ENCODE measurements around the gene MMD2. TPM values are rescaled to one million over a fixed set of nuclear protein-coding genes. Genes with fewer than 3 reads are reported as not detected.
A peak's percentile ranks its signal among the peaks of the same experiment; 100 is the strongest.

Gene MMD2
- polyA plus RNA-seq, 2 of the 4 experiments (the other 2 are of a cell fraction) = not detected

- H3K4me2 ChIP-seq = peak within 1 kb of the TSS; percentile 99
- FAIRE-seq (no peak), ATAC-seq (peak; percentile 91 to 96), DNase-seq (ENCODE audit: low read depth in 1 of 2, low spot score in 1 of 2) (peak; percentile 90 to 95)
- CTCF ChIA-PET = interaction anchor here (0.6 to 4.1 kb wide), 47 partner anchors 10 to 845 kb away, joined by 3 to 39 read pairs (median 4); no protein-coding TSS in a partner anchor
- H3K27ac ChIP-seq = peak within 1 kb of the TSS; percentile 63 to 87
- peak within 1 kb of the TSS; percentile 71 for H3K4me3 ChIP-seq
- H3K4me1 ChIP-seq = 0 out of 3 replicates have a peak, but pooled peaks cover 4% of the 10 kb centered on the region
- POLR2A ChIA-PET = interaction anchor here (0.6 kb wide), 1 partner anchor 108 kb away, joined by 3 read pairs; the partner anchor contains the start of gene AP5Z1
- no peaks in the 10 kb centered on the region for H3K9me3 ChIP-seq
- TF ChIP-seq PHF8 (IDR thresholded peaks at IDR 0.05; ENCODE audit: borderline replicate concordance, low read depth) = peak; percentile 49; the same call in 1 of the 2 replicates
- TF ChIP-seq, protein P1, sequence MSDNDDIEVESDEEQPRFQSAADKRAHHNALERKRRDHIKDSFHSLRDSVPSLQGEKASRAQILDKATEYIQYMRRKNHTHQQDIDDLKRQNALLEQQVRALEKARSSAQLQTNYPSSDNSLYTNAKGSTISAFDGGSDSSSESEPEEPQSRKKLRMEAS (IDR thresholded peaks at IDR 0.05) = 0 out of 2 replicates have a peak, but pooled peaks have one; percentile 31
- TF ChIP-seq EHF (CRISPR knock-in tag; IDR thresholded peaks at IDR 0.05) = no peak
- TF ChIP-seq JUN (IDR thresholded peaks at IDR 0.05) = no peak
- TF ChIP-seq RAD21 (conservative IDR thresholded peaks at IDR 0.05 in 1 of 2, IDR thresholded peaks at IDR 0.05 in 1 of 2) = peak; percentile 57 to 71
- peak; percentile 73 for TF ChIP-seq SMC3 (IDR thresholded peaks at IDR 0.05)
- TF ChIP-seq CHD2 (IDR thresholded peaks at IDR 0.05; ENCODE audit: low read length, partially characterized antibody) = no peak
- TF ChIP-seq RCOR1 (IDR thresholded peaks at IDR 0.05; ENCODE audit: low read depth, low read length) = no peak
- TF ChIP-seq, protein P2, sequence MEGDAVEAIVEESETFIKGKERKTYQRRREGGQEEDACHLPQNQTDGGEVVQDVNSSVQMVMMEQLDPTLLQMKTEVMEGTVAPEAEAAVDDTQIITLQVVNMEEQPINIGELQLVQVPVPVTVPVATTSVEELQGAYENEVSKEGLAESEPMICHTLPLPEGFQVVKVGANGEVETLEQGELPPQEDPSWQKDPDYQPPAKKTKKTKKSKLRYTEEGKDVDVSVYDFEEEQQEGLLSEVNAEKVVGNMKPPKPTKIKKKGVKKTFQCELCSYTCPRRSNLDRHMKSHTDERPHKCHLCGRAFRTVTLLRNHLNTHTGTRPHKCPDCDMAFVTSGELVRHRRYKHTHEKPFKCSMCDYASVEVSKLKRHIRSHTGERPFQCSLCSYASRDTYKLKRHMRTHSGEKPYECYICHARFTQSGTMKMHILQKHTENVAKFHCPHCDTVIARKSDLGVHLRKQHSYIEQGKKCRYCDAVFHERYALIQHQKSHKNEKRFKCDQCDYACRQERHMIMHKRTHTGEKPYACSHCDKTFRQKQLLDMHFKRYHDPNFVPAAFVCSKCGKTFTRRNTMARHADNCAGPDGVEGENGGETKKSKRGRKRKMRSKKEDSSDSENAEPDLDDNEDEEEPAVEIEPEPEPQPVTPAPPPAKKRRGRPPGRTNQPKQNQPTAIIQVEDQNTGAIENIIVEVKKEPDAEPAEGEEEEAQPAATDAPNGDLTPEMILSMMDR (IDR thresholded peaks at IDR 0.05) = peak; percentile 85
- peak; percentile 29; the same call in 1 of the 2 replicates for TF ChIP-seq POLR2A (IDR thresholded peaks at IDR 0.05; ENCODE audit: low read length)
- WGBS (ENCODE audit: missing lambda C conversion rate) = 12% methylated on average over 16 of the region's 72 CpGs
Measured at GRCh38 chr7:4883372-4884144, 75.4 kb downstream of the MMD2 start, which contains the start of gene RADIL. Gene RADIL, minus strand, starts transcription at chr7:4883716. Its CDS starts 5,577 bp downstream, at chr7:4878139.

DNA sequence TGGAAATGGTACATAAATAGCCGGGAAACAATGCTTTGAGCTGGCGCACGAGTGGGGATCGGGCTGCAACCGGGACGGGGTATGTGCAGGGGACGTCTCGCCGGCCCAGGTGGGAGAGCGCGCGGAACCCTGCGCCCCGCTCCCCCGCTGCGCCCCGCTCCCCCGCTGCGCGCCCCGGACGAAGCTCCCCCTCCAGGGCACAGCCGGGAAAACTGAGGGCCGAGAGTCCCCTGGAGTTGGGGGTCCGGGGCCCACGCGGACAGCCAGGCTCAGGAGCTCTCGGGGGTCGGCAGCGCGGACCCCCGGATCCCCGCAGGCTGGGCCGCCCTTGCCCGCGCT, 76.0 kb downstream of the MMD2 start:
- H3K4me2 ChIP-seq = peak overlapping the region; percentile 99
- FAIRE-seq = no peak

More for the DNA sequence above, 76.0 kb downstream of the MMD2 start:
- DNase-seq (ENCODE audit: low read depth in 1 of 2, low spot score in 1 of 2) = peak in 1 of 2 experiments; percentile 20
- H3K4me3 ChIP-seq = peak overlapping the region; percentile 71
- H3K4me1 ChIP-seq = 0 out of 3 replicates have a peak, but pooled peaks cover 4% of the 10 kb centered on the region
- no peak for TF ChIP-seq ZFP36 (IDR thresholded peaks at IDR 0.05; ENCODE audit: borderline replicate concordance, partially characterized antibody)
- TF ChIP-seq ATOH8 (CRISPR knock-in tag; IDR thresholded peaks at IDR 0.05; ENCODE audit: low read depth) = no peak
- TF ChIP-seq MAFK (IDR thresholded peaks at IDR 0.05; ENCODE audit: partially characterized antibody) = no peak
- TF ChIP-seq FOSB (CRISPR knock-in tag; IDR thresholded peaks at IDR 0.05) = no peak
- TF ChIP-seq RARB (CRISPR knock-in tag; IDR thresholded peaks at IDR 0.05) = no peak
- TF ChIP-seq TP53 (CRISPR knock-in tag; IDR thresholded peaks at IDR 0.05) = no peak
- TF ChIP-seq, protein P3, sequence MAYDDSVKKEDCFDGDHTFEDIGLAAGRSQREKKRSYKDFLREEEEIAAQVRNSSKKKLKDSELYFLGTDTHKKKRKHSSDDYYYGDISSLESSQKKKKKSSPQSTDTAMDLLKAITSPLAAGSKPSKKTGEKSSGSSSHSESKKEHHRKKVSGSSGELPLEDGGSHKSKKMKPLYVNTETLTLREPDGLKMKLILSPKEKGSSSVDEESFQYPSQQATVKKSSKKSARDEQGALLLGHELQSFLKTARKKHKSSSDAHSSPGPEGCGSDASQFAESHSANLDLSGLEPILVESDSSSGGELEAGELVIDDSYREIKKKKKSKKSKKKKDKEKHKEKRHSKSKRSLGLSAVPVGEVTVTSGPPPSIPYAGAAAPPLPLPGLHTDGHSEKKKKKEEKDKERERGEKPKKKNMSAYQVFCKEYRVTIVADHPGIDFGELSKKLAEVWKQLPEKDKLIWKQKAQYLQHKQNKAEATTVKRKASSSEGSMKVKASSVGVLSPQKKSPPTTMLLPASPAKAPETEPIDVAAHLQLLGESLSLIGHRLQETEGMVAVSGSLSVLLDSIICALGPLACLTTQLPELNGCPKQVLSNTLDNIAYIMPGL (CRISPR knock-in tag; IDR thresholded peaks at IDR 0.05; ENCODE audit: borderline replicate concordance) = no peak
- no peak for TF ChIP-seq SREBF2 (IDR thresholded peaks at IDR 0.05)
- no peak for TF ChIP-seq FOSL2 (IDR thresholded peaks at IDR 0.05)
- no peak for TF ChIP-seq FOSL2 (CRISPR knock-in tag; IDR thresholded peaks at IDR 0.05)
- TF ChIP-seq SMC3 (IDR thresholded peaks at IDR 0.05) = no peak
- TF ChIP-seq HOXB5 (CRISPR knock-in tag; IDR thresholded peaks at IDR 0.05) = no peak
- peak overlapping the region; percentile 63 to 87 for H3K27ac ChIP-seq
- H3K9me3 ChIP-seq = no peaks in the 10 kb centered on the region
- 6% methylated on average over 15 of the region's 36 CpGs for WGBS (ENCODE audit: missing lambda C conversion rate)
- ChIA-PET POLR2A (no interaction called here), CTCF (interaction anchor here (0.6 to 4.1 kb wide), 47 partner anchors 9 to 845 kb away, joined by 3 to 39 read pairs (median 4); no protein-coding TSS in a partner anchor)
- ATAC-seq = peak; percentile 5 to 10; a peak in 4 of 6 replicates

Data from A549 (cell line).